Dedifferentiated amniotic fluid mesenchymal stem cell (primary cell): ENCODE measurements around the gene KRT23.
A peak's percentile ranks its signal among the peaks of the same experiment; 100 is the strongest.

ENCODE experiments used
- DNase-seq: peaks from one replicate; pipeline ENCODE4 v3.0.0-alpha.2; 2016; ENCODE audit errors: extremely low spot score

The KRT23 gene

GRCh38 chr17:40909755-40910154 lies 27.7 kb downstream of the KRT23 start:
- peak; percentile 44 for DNase-seq

DNA sequence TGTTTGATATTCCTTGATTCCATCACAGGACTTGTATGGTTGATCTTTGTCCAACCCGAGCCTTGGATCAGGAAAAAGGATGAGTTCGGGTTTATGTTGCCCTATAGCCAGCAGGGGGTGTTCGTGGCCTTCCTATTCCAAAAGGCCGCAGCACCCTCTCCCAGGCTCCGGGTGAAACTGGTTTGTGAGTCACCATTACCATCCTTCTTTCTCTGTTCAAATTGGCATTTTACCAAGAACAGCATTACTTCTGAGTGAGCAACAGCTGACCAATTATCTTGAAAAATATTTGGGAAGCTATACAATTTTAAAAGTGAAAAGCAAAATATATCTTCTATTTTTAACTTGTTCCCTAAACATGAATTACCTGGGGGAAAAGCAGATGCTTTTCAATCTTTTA lies 28.1 kb downstream of the KRT23 start:
- peak; percentile 99 for DNase-seq

DNA sequence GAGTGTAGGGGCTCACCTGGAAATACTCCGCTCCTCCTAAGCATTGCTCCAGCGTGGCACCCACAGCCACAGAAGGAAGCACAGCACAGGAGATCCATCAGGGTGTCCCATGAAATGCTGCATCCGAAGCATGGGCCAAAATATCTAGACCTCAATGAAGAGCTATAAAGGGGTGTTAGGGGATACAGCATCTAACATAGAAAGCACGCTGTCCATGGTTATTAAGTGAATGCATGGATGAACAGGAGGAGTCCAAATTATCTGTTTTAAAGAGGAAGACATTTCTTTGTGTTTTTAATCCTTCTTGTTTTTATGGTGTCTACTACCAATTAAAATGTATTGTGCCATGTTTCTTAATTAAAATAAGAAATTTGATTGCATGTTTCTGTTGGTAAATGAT lies 30.8 kb downstream of the KRT23 start:
- no peak for DNase-seq

DNA sequence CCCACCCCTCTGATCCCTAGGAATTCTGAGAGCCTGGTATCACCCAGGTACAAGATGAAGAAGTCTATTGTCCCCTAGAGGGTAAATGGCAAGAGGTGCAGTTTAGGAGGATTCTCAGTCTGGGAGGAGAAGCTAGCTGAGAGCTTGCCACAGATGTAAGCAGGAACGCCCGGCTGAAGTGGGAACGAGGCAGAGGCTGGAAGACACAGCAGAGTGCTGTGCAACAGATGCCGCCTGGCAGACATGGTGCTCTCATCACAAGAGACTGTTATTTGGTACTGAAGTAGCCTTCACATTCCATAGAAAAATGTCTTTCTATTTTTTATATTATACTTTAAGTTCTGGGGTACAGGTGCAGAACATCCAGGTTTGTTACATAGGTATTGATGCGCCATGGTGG lies 32.1 kb downstream of the KRT23 start:
- DNase-seq: no peak

DNA sequence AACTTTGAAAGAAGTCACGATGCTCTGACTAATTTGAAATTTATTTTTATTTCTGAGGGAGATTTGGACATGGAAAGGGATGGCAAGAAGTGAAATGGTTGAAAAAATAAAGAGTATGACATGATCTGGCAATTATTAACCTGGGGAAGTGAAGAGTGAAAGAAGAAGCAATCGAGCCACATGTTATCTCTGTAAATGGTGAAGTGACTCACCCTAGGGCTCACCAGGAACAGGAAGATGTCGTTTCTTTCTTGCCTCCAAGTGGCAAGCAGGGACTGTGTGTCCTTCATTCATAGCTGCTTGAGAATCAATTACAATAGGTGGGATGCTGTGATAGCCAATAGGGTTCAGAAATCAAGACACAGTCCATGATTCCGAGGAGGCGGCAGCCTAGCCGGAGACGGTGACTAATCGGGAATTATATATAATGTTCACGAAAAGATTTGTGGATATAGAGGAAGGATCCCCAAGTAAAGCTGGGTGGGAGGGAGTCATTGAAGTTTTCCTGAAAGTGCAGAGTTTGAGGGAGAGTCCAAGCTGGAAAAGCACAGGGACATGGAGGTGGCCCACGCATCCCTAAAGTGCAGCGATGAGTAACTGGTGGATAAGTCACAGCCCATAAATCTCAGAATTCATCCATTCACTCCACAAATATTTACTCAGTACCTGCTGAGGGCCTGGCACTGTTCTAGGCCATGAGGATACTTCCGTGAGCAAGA lies 34.2 kb downstream of the KRT23 start:
- DNase-seq: no peak

GRCh38 chr17:40902498-40902897 lies 34.9 kb downstream of the KRT23 start:
- no peak for DNase-seq

DNA sequence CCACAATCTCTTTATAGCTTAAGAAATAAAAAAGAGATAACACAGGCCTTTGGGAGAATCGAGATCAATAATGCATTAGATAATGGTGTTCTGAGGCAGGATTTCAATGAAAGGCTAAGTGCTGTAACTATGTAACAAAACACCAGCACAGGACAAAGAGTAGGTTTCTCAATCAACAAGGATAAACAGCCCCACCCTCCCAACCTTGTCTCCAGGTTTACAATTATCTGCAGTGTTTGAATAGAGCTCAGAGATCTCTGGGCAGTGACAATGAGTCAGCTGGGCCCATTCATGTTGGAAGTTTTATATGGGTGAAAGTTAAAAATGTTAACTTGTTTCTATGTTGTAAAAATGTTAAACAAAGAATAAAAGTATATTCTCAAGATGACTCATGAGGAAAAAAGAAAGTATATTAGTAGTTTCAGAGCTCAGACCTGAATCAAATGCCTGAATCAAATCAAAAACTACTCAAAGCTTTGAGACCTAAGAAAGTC lies 35.4 kb downstream of the KRT23 start:
- no peak for DNase-seq

- DNase-seq: no peak
These were observed 36.6 kb downstream of the KRT23 start for GRCh38 chr17:40900809-40901356.

GRCh38 chr17:40896916-40897455 lies 40.5 kb downstream of the KRT23 start:
- DNase-seq: no peak

DNA sequence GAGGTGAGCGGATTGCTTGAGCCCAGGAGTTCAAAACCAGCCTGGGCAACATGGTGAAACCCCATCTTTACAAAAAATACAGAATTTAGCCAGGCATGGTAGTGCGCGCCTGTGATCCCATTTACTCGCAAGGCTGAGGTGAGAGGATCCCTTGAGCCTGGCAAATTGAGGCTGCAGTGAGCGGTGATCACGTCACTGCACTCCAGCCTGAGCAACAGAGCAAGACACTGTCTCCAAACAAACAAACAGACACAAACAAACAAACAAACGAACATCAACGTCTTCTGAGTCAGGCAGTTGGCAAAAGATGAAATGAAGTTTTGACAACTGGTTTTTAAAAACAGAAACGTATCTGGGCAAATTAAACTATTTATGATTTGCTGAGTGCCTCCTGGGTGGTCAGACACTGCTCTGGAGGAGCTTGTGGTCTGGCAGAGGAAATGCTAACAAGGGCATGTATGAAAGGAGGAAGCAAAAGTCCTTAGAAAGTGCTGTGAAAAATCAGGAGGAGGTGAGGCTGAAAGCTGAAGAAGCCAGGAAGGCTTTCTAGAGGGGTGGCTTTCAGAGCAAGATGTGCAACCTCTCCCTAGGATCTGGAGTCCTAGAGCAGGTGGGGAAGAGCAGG lies 42.2 kb downstream of the KRT23 start:
- DNase-seq: no peak

- no peak for DNase-seq
These were observed 49.2 kb downstream of the KRT23 start for GRCh38 chr17:40888196-40888720.

- no peak for DNase-seq
These were observed 51.4 kb downstream of the KRT23 start for GRCh38 chr17:40886090-40886489.

DNA sequence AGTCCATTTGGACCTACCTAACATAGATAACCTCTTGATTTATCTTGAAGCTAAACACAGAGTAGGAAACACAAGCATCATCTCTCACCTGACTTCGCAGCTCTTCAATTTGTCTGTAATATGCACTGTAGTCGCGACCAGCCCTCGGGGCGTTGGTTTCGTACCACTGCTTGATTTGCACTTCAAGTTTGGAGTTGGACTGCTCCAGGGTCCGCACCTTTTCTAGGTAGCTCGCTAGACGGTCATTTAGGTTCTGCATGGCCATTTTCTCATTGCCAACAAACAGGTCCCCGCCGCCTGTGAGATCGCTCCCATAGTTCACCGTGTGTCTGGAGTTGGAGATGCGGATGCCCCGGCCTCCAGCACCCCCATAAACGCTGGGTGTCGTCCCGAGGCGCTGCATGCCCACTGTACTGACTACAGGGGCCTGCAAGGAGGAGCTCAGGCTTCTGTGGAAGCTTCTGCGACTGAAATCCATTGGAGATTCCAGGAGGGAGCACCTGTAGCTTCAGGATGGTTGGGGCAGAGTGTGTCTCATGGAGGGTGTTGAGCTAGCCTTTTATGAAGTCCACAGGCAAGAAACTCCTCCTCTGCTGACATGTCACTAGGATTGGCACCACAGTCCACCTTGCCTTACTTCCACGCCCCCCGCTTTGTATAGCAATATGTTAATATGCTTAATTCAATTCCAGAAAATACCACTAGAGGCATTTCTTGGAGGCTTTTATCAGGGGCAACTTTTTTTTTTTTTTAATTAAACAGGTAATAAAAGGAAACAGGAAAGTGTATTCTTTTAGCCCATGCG lies 52.5 kb downstream of the KRT23 start, which contains the start of gene KRT20:
Gene KRT20 (minus strand): TSS at position 535 of the 805 bp plus-strand sequence. CDS start 57 bp downstream, at position 478.
- no peak for DNase-seq

- DNase-seq: no peak
These were observed 53.7 kb downstream of the KRT23 start for GRCh38 chr17:40883626-40884334.

DNA sequence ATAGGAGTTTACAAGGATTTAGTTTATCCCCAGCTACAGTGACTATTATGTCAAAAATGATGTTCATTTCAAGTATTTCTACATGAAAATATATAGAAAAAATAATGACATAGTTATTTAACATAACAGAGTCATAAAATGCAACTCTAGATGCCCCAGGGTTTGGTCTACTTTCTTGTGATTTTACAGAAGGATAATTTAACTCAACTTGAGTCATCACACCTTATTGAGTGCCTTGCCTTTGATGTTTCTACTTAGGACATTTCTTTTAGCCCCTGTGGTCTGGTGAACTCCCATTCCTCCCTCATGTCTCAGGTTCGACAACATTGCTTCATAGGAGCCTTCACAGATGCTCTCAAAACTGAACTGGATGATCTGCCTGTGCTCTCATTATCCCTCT lies 54.4 kb downstream of the KRT23 start:
- no peak for DNase-seq

DNA sequence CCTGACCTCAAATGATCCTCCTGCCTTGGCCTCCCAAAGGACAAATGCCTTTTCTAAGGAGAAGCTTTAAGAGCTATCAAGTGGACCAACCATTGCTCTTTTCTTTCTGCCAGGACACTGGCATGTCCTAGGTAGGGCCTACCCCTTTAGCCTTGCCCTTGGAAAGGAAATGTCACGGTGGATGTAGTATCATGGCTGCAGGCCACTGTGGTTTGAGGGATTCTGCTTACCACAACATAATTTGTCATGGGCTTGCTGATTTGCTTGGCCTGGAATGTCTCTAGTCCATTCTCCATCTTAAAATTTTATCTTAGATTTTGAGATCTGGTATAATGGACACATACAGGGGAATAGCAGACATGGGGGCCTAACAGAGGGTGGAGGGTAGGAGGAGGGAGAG lies 58.4 kb downstream of the KRT23 start:
- no peak for DNase-seq

- DNase-seq: no peak
These were observed 59.4 kb downstream of the KRT23 start for GRCh38 chr17:40878044-40878443.

DNA sequence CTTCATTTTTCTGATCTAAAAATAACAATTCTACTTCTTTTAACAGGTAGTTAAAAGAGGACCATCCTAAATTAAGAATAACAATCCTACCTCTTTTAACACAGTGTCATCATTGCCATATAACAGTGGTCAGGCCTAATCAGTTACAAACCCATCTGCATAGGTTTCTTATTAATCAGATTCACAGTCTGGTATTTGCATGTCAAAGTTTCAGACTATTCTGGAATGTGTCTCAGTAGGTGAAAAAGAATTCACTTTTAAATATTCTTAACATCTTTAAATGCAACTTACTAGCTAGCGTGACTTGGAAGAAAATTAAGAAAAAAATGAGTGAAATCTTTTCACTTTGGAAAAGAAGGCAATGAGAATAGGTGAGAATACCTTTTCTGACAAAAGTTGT lies 63.6 kb downstream of the KRT23 start:
- no peak for DNase-seq

DNA sequence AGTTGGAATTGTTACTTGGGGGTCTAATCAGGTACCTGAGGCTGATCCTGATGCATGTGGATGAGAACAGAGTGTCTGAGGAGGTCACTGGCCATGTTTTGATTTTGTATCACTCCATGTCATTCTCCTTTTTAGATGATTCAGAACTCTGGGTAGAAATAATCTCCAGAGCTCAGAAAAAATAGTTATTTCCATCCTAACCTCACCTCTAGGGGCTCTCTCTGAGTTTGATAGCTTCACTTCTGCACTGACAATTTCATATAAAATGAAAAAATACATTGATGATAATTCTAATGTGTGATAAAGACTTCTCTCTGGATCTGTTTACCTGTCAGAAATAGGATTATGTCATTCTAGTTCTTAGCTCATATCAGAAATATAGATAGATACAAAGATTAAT lies 64.2 kb downstream of the KRT23 start:
- DNase-seq: no peak
